HG03066 (cell line): ENCODE data around the gene ETAA1.

Experiments used
- ATAC-seq: cut with Tn5 transposase; IDR thresholded peaks from one replicate; pipeline ENCODE4 v1.9.1; 2021; ENCODE audit warnings: low read depth; ENCODE audit not compliant: unreplicated experiment

Gene ETAA1

GRCh38 chr2:67436221-67436620, 39.1 kb downstream of the ETAA1 start:
- no peak for ATAC-seq

DNA sequence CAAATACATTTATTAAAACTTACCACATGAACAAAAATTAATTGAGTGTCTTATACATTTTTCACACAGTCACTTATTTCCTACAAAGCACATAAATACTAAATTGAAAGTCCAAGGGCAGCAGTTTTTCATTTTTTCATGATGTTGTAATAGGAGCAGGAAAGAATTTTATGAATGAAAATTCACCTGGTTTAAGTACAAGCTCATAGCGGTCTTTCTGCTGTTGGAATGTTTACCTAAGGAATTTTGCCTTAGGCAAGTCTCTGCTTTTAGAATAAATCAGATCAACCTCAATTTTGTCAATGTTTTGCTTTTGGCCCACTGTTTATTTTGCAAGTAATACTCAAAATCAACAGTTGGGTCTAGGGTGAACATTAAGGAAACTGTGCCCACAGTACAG, 40.0 kb downstream of the ETAA1 start:
- ATAC-seq: no peak

GRCh38 chr2:67438337-67438736, 41.2 kb downstream of the ETAA1 start:
- no peak for ATAC-seq

- no peak for ATAC-seq
These were observed 48.6 kb downstream of the ETAA1 start for GRCh38 chr2:67445652-67446268.

- no peak for ATAC-seq
These were observed 49.4 kb downstream of the ETAA1 start for GRCh38 chr2:67446491-67446911.

GRCh38 chr2:67448648-67449047, 51.5 kb downstream of the ETAA1 start:
- no peak for ATAC-seq

- no peak for ATAC-seq
These were observed 54.1 kb downstream of the ETAA1 start for GRCh38 chr2:67451086-67451832.

DNA sequence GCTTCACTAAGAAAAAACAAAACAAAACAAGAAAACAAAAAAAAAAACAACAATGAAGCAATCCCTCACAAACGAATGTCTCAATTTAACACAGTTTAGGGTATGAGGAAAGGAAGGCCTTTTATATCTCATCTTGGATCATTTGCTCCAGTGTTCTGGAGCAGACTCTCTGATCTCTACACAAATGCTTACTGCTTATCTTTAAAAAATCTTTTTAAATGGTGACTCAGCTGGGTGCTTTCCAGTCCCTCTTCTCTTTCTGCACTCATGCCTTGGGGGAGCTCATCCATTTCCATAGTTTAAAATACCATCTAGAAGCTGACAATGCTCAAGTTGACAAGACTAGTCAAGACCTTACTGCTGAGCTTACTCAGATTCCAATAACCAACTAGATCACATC, 56.2 kb downstream of the ETAA1 start:
- no peak for ATAC-seq

- no peak for ATAC-seq
These were observed 58.3 kb downstream of the ETAA1 start for GRCh38 chr2:67455219-67456142.

DNA sequence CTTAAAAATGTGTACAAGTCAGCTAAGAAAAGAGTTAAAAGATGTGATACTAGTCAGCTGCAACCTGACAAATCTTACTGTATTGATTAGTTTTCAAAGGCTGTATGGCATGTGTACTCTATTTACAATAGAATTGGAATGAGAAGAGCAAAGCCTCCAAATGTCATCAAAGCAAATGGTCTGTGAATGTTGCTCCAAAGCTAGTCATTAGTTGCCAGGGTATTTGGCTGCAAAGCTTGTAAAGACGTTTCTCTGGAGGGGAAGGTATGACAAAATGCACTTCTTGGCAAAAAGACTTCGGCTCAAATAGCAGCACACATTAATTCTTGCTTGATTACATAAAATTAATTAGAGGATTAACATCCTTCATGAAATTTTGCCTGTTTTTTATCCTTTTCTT, 59.3 kb downstream of the ETAA1 start:
- ATAC-seq: no peak

- ATAC-seq: no peak
These were observed 60.6 kb downstream of the ETAA1 start for GRCh38 chr2:67457699-67458098.

DNA sequence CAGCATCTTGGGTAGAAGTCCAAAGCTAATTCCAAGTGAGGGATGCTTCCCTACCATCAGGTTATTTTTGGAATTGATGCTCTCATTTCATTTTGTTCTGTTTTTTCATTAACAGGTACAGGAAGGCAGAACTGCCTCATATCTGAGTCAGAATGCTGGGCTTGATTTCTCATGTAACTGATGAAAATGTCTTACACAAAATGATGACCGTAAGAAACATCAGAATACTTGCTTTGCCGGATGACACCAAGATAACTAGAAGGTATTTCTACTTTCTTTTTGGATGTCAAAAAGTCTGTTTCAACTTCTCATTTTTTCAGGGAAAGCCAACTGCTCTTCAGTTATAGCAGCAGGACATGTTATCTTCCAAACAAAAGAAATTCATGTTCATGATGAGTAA, 62.6 kb downstream of the ETAA1 start:
- ATAC-seq: no peak
